HG03571 (cell line): ENCODE measurements around the gene ELOVL2.

Experiments used
- ATAC-seq: cut with Tn5 transposase; IDR thresholded peaks from one replicate; pipeline ENCODE4 v1.9.1; 2021; ENCODE audit not compliant: unreplicated experiment

ELOVL2 gene

GRCh38 chr6:10933126-10933525 is 111.0 kb downstream of the ELOVL2 start:
- ATAC-seq: no peak
